ENCODE measurements around the gene MAP1LC3B2. TPM values are rescaled to one million over a fixed set of nuclear protein-coding genes. Genes with fewer than 3 reads are reported as not detected.

The MAP1LC3B2 gene
- not detected in 2 replicates for total RNA-seq (2014; rRNA removed; shearing (Covaris generic))
- polyA plus RNA-seq (2015; cell fraction: cytosol; rRNA removed), result 1.5 TPM in 2 replicates
- not detected in 2 replicates for polyA plus RNA-seq (2015; cell fraction: nucleus; rRNA removed)

- peak; percentile 87 for DNase-seq (ENCODE audit: low read depth, low spot score)
- in situ Hi-C loops (cut with HindIII; ENCODE audit: low pct_unique_long_range_greater_than_20kb, low sequenced_read_pairs), result no loop called here
These were observed at the start of gene MAP1LC3B2 for GRCh38 chr12:116559162-116559935. MAP1LC3B2 (plus strand) TSS chr12:116559381; CDS start chr12:116575943, 16,562 bp downstream.

DNA sequence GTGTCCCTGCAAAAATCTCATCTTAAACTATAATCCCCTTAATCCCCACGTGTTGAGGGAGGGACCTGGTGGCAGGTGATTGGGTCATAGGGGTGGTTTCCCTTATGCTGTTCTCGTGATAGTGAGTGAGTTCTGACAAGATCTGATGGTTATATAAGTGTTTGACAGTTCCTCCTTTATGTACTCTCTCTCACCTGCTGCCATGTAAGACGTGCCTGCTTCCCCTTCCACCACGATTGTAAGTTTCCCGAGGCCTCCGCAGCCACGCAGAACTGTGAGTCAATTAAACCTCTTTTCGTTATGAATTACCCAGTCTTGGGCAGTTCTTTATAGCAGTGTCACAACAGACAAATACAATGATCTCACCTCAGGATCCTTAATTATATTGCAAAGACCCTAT lies 45.2 kb upstream of the MAP1LC3B2 start:
- no peak for DNase-seq (ENCODE audit: low read depth, low spot score)
- in situ Hi-C loops (cut with HindIII; ENCODE audit: low pct_unique_long_range_greater_than_20kb, low sequenced_read_pairs), result no loop called here

GRCh38 chr12:116515684-116516083 lies 43.5 kb upstream of the MAP1LC3B2 start:
- DNase-seq (ENCODE audit: low read depth, low spot score), result no peak
- in situ Hi-C loops (cut with HindIII; ENCODE audit: low pct_unique_long_range_greater_than_20kb, low sequenced_read_pairs), result no loop called here

DNA sequence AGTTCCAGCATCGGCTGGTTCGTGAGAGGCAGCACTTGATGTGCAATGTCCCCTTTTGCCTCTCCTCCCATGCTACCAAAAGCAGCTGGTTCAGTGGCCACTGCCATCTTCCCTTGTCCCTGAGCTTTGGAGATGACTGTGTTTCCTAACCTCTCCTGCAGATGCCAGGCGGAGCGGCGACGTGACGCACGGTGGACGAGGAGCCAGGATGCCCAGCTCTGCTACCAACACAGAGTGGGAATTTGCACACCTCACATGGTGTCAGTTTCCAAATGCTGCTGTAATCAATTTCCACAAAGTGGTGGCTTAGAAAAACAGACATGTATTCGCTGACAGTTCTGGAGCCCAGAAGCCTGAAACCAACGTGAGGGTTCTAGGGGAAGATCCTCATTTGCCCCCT lies 42.5 kb upstream of the MAP1LC3B2 start:
- in situ Hi-C loops (cut with HindIII; ENCODE audit: low pct_unique_long_range_greater_than_20kb, low sequenced_read_pairs), result no loop called here
- no peak for DNase-seq (ENCODE audit: low read depth, low spot score)

- in situ Hi-C loops (cut with HindIII; ENCODE audit: low pct_unique_long_range_greater_than_20kb, low sequenced_read_pairs), result no loop called here
- no peak for DNase-seq (ENCODE audit: low read depth, low spot score)
These were observed 41.6 kb upstream of the MAP1LC3B2 start for GRCh38 chr12:116517431-116518045.

- in situ Hi-C loops (cut with HindIII; ENCODE audit: low pct_unique_long_range_greater_than_20kb, low sequenced_read_pairs), result no loop called here
- DNase-seq (ENCODE audit: low read depth, low spot score), result no peak
These were observed 38.9 kb upstream of the MAP1LC3B2 start for GRCh38 chr12:116520225-116520760.

DNA sequence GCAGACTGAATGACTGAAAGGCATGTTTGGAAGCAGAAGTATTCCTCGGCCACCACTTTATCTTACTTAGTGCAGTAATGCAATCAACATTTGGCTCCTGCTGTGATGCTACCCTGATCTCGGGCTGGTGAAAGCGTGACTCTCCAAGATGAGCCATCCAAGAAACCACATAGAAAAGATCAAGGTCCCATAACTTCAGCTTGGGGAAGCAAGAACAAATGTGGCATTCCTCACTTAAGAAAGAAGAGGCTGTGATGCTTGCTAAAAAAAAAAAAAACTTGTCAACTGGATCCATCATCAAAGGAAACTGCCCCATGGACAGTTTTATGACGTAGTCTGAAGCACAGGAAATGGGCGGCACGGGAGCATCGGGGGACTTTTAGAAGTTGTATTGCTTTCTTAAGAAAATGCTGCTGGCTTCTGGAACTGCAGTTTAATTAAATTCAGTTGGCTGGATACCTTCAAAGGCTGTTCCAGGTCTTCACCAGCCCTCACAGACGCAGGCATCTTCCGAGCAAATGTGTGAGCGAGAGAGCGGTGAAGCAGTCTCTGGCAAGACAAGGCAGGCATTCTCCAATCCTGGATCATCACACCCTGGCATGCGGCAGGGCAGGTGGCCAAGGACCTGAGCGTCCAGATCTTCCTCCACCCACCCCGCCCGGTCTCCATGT lies 38.2 kb upstream of the MAP1LC3B2 start:
- DNase-seq (ENCODE audit: low read depth, low spot score), result no peak
- in situ Hi-C loops (cut with HindIII; ENCODE audit: low pct_unique_long_range_greater_than_20kb, low sequenced_read_pairs), result no loop called here

DNA sequence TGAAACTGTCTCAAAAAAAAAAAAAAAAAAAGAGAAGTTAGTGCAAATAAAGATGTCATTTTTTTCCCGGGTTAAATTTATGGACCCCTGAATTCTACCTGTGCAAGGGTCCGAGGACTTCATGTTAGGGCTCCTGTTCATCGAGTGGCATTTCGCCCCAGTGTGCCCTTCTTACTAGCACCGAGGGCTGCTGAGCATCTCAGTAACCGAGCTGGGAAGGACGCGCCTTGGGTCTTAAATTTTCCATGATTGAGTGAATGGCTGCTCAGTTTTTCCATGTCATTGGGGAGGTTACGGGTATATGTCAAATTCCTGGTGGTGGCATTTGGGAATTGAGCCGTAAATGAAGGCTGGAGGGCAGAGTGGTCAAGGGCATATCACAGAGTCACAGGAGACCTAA lies 34.9 kb upstream of the MAP1LC3B2 start:
- in situ Hi-C loops (cut with HindIII; ENCODE audit: low pct_unique_long_range_greater_than_20kb, low sequenced_read_pairs), result no loop called here
- DNase-seq (ENCODE audit: low read depth, low spot score), result no peak

DNA sequence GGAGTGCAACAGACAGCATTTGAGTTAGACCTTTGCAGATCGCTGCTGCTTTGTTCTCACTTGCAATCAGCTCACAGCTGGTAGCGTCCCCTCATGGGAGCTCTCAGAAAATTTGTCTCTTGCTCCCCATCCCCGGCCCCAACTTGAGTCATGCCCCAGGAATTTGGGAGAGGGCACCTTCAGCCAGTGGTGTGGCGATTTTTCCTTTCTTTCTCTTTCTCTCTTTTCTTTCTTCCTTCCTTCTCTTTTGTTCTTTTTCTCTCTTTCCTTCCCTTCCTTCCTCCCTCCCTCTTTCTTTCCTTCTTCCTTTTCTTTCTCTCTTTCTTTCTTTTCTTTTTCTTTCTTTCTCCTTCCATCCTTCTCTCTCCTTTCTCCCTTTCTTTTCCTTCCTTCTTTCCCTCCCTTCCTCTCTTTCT lies 34.2 kb upstream of the MAP1LC3B2 start:
- in situ Hi-C loops (cut with HindIII; ENCODE audit: low pct_unique_long_range_greater_than_20kb, low sequenced_read_pairs), result no loop called here
- DNase-seq (ENCODE audit: low read depth, low spot score), result no peak

DNA sequence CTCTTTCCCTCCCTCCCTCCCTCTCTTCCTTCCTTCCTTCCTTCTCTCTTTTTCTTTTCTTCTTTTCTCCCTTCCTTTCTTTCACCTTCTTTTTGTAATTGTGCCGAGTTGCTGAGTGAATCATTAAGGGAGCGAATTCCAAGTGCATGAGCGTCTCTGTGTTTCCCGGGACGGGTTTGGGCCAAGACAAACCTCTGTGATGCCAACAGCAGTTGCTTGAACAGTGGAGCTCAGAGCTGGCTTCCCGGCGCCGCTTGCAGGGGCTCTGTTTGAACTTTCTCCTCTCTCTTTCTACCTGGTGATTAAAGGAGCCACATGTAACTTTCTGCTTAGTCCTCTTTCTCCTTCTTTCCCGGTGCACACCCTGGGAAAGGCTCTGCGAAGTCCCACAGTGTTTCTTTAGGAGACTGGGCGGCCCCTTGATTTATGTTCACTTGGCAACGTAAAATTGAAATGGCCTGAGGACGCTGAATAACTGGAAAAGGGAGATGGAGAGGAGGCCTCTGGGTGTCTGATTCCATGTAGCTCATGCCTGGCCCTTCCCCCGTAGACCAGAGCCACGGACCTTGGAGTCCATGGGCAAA lies 33.7 kb upstream of the MAP1LC3B2 start:
- in situ Hi-C loops (cut with HindIII; ENCODE audit: low pct_unique_long_range_greater_than_20kb, low sequenced_read_pairs), result no loop called here
- no peak for DNase-seq (ENCODE audit: low read depth, low spot score)

GRCh38 chr12:116528065-116528464 lies 31.1 kb upstream of the MAP1LC3B2 start:
- no peak for DNase-seq (ENCODE audit: low read depth, low spot score)
- in situ Hi-C loops (cut with HindIII; ENCODE audit: low pct_unique_long_range_greater_than_20kb, low sequenced_read_pairs), result no loop called here

DNA sequence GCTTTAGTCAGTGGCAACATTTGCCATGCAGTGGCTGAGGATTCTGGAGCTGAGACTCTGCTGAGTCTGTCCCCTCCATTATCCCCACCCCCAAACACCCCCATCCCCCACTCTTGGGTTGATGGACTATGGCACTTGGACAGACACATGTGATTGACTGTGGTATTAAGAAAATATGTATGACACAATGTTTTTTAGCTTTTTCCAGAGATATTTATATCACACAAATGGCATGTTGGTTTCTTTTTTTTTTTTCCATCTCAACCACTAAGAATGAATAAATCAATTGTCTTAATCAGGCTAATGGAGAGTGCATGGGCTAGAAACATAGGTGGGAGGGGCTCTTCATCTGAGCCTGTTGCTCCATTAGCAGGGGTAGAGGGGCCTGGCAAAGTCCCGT lies 30.7 kb upstream of the MAP1LC3B2 start:
- in situ Hi-C loops (cut with HindIII; ENCODE audit: low pct_unique_long_range_greater_than_20kb, low sequenced_read_pairs), result no loop called here
- no peak for DNase-seq (ENCODE audit: low read depth, low spot score)

DNA sequence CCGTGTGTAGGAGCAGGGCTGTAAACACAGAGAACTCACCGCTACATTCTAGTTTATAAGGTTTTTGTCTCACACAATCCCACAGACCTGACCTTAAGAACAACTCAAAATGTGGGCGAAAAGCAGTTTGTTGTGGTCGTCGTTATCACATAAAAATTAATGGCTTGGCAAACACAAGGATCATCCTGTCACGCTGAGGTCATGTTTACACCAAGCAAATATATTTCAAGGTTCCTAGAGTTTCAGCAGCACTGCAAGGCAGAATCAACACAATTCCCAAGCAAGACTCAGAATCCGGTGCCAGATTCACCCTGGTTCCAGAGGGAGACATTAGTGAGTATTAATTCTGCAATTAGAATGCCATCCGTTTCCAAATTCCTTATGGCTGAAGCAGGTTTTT lies 30.1 kb upstream of the MAP1LC3B2 start:
- DNase-seq (ENCODE audit: low read depth, low spot score), result no peak
- in situ Hi-C loops (cut with HindIII; ENCODE audit: low pct_unique_long_range_greater_than_20kb, low sequenced_read_pairs), result no loop called here

DNA sequence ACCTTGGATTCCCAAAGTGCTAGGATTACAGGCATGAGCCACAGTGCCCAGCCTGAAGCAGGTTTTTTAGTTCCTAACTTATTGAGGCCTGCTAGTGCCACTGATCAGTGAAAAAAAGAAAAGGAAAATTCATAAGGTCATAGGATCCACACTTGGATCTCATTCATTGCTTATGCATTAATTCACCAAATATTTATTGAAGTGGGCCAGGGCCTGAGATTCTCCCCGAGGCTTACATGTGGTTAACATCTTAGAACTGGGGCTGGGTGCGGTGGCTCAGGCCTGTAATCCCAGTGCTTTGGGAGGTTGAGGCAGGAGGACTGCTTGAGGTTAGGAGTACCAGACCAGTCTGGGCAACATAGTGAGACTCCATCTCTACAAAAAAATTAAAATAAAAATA lies 29.5 kb upstream of the MAP1LC3B2 start:
- in situ Hi-C loops (cut with HindIII; ENCODE audit: low pct_unique_long_range_greater_than_20kb, low sequenced_read_pairs), result no loop called here
- no peak for DNase-seq (ENCODE audit: low read depth, low spot score)

GRCh38 chr12:116532428-116532827 lies 26.8 kb upstream of the MAP1LC3B2 start:
- DNase-seq (ENCODE audit: low read depth, low spot score), result peak; percentile 39
- in situ Hi-C loops (cut with HindIII; ENCODE audit: low pct_unique_long_range_greater_than_20kb, low sequenced_read_pairs), result no loop called here

DNA sequence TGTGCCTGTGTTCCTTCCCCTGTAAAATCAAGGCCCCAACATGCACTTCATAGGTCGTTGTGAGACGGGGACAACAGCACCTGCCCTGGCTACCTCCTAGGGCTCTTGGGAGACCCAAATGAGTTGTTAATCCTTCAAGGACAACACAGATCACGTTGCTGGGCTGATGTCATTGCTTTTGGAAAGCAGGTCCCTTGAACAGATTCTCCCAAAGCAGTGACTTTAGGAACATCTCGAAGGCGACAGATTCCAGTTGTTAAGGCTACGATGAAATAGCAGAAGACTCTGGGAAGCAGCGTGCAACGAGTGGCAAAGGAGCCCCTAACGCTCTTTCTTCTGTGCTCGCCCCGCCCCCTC lies 26.2 kb upstream of the MAP1LC3B2 start:
- no peak for DNase-seq (ENCODE audit: low read depth, low spot score)
- in situ Hi-C loops (cut with HindIII; ENCODE audit: low pct_unique_long_range_greater_than_20kb, low sequenced_read_pairs), result no loop called here

GRCh38 chr12:116533343-116534251 lies 25.6 kb upstream of the MAP1LC3B2 start:
- peak; percentile 82 for DNase-seq (ENCODE audit: low read depth, low spot score)
- in situ Hi-C loops (cut with HindIII; ENCODE audit: low pct_unique_long_range_greater_than_20kb, low sequenced_read_pairs), result no loop called here

All from SK-MEL-5 (cell line).